MV-4-11 (cell line): ENCODE data around the gene SNRPD3.
"Not testable (repeated sequence)": the region's sequence is repeated elsewhere in the genome, so short reads cannot be mapped to it uniquely, and the experiment has no call there.

Experiments used
- DNase-seq: peaks from one replicate; lab custom pipeline; 2025; lab: John Stamatoyannopoulos, UW

SNRPD3 gene

DNA sequence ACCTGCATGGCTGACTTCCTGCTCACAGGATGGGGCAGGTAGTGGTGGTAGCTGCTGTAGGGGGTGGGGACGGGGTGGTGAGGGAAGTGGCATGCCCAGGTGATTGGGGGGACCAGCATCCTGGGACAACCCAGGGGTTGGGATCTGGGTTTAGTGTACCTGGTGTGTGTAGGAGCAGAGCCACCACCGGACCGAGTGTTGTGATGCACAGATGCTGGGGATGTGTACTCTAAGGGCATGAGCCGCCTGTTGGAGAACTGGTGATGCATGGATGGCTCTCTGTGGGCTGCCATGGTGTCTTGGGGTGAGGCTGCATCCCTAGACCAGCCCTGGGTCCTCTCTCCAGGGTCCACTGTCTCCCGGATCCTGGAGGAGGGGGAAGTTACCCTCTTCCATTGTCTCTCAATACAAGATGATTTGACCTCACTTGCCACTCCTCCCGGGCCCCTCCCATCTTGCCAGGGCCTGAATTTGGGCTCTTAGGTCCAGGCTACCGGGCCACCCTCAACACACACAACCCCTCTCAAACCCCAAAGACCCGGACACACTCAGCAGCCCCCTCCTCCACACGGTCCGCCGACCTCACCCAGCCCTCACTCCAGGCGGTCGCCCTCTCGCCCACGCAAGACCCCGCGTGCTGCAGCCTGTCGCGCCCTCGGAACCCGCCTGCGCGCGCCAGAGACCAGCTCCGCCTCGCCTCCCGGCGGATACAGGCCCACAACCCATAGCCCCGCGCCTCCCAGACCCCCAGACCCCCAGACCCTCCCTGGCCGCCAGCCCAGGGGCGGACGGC is 36.5 kb downstream of the SNRPD3 start:
- no peak for DNase-seq

DNA sequence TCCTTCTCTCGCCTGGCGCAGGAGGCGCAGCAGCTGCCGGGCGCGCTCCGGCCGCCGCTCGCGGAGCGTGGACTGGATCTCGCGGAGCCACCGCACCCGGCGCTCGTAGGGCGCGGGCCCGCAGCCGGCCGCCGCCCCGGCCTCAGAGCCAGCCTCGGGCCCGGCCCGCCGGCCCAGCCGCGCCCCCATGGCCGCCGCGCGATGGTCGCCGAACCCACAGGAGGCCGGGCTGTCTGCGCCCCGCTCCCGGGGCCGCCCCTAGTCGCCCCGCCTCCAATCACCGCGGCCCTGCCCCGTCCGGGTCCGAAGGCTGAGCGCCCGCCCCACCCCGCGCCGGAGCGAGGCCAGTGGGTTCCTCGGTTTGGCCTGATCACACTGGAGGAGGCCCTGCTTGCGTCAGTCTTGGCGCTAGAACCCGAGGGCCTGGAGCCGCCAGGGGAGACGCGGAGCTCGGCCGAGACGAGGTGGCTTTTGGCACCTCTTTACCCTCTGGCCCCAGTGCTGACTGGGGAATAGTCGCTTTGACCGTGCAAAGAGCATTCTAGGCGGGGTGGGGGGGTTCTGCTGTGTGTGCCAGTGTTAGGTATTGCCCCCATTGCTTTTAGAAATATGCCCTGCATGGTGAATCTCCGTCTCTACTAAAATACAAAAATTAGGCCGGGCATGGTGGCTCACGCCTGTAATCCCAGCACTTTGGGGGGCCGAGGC is 37.2 kb downstream of the SNRPD3 start, which contains the start of gene LRRC75B:
Gene LRRC75B (minus strand): TSS at position 223 of the 708 bp plus-strand sequence. CDS start 34 bp downstream, at position 189.
- peak; percentile 68 for DNase-seq

DNA sequence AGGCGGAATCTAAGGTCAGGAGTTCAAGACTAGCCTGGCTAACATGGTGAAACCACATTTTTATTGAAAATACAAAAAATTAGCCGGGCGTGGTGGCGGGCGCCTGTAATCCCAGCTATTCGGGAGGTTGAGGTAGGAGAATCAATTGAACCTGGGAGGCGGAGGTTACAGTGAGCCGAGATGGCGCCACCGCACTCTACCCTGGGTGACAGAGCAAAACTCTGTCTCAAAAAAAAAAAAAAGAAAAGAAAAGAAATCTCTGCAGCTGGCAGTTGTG is 37.7 kb downstream of the SNRPD3 start:
- not testable (repeated sequence) for DNase-seq

DNA sequence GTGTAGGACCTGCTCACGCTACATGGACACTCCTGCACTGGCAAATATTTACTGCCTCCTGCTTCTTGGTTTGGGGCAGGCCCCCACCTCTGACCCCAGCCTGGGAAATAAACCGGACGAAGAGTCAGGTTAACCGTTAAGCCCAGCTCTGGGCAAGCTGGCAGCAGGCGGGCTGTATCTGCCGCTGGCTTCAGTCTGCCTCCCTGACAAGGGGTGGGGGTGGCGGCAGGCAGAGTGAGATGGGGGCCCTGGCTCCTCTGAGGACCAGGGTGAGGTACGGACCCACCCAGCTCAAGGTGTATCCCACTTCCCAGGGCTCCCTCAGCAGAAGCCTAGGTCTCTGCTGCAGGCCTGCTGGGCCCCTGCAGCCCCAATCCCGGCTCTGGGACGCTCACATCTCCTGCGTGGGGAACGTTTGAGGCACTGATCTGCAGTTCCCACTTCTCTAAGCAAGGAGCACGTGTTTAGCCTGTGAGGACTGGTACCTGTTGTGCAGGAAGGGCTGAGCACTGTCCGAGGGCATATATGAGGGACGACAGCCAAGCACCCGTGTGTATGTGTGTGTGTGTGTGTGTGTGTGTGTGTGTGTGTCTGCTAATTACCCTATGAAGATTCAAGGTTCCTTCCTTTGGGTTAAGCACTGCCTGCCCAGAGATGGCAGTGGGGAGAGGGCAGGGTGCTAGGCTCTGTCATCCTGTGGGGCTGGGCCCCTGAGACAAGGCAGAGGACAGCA is 38.2 kb downstream of the SNRPD3 start:
- DNase-seq = peak; percentile 14

DNA sequence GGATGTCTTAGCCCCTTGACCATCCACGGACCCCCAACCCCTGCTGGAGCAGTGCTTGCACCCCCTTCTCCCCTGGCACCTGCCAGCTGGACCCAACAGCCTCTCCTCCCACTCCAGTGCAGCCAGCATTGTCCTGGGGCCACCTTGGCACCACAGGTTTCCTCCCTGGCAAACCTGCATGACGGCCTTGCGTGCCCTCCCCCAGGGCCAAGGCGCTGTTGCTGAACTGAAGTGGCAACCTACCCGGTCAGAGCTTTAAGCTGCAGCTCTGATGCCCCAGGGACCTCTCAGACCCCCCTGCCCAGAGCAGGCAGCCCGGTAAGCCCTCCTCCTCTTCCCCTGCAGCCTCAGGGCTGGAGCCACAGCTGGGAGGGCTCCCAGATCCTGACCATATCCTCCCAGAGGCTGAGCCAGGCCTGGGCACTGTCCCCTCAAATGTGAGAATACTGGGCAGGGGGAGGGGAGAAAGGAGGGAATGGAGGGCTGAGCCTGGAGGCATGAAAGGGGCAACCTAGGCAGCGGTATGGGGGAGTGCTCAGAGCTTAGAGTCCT is 38.8 kb downstream of the SNRPD3 start:
- DNase-seq = no peak

DNA sequence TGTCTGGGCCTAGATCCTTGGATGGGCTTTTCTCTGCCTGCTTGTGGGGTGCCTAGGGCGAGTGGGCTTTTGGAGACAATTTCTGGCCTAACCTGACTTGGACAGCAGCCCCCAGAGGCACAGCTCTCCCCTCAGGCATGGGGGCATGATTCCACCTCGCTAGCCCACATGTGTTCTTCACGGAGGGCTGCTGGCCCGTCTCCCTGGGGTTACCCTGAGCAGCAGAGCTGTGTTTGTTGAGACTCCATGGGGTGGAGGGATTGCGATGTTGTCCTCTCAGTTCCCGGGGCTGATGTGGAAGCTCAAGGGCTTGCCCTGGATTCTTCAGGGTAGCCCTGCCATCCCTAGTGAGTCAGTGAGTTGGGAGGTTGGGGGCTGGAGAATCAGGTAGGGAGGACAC is 39.4 kb downstream of the SNRPD3 start:
- no peak for DNase-seq

DNA sequence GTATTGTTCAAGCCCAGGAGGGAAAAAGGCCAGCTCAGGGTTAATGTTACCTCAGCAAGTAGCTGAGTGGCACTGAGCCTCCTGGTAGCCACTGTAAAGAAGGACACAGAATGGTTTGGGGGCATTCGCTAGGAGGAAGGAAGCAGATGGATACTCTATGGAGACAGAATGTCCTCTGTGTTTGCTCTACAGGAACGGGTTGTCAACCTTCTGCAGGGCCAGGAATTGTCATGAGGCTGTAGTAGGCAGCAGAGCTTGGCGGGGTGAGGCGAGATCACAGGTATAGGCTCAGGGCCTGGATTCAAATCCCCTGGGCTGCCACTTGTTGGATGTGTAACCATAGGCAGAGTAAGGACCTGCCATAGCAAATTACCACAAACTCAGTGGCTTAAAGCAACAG is 40.1 kb downstream of the SNRPD3 start:
- DNase-seq = no peak

DNA sequence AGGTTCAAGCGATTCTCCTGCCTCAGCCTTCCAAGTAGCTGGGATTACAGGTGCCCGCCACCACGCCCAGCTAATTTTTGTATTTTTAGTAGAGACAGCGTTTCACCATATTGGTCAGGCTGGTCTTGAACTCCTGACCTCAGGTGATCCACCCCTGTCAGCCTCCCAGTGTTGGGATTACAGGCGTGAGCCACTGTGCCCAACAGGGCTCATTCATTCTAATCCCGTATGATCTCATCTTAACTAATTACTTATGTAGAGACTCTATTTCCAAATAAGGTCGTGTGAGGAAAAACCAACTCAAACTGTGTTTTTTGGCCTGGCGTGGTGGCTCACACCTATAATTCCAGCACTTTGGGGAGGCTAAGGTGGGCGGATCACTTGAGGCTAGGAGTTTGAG is 41.3 kb downstream of the SNRPD3 start:
- DNase-seq = not testable (repeated sequence)

DNA sequence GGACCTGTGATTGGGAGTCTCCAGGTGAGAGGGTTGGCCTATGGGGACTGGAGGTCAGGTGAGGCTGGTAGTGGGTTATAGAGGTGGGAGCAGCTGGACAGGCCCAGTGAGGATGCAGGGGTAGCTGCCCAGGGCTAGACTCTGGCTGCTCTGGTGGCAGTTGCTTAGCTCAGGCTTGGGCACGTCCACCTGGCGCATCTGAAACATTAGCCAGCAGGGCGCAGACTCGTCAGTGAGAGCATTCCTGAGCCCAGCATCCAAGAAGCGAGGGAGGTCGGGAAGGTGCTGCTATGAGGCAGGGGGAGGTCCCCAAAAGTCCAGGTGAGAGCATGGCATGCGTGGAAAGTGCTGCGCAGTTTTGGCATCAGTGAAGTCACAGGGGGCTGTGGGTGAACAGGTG is 43.7 kb downstream of the SNRPD3 start:
- DNase-seq = no peak

DNA sequence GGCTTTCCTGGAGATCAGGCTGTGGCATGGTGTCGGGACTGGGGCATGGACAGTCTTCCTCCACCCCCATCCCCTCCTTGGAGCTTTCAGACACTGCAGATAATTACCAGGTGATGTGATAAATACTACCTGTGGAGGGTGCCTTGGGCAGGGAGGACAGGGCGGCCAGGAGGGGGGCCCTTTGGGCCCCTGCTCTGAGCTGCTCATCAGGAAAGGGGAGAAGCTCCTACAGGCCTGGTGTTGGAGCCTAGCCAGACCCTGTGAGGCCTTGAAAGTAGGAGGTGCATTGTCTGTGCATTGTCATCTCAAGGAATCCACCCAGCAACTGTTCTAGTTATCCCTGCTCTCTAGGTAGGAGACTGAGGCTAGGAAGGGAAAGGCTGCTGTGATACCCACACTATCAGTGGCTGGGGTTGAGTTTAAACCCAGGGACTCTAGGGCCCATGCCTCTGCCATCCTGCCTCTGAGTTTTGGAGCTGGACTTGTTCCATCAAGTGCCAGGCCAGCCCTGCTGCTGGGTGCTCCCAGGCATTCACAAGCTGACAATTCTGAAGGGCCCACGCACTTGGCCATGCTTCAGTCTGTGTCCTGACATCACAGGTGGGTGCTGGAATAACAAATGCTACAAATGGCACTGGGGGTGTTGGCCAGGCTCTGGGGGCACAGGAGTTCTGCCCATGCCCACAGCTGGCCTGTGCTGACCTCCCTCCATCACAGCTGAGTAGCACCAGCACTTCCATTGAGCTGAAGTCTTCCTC is 44.3 kb downstream of the SNRPD3 start:
- DNase-seq = not testable (repeated sequence)

DNA sequence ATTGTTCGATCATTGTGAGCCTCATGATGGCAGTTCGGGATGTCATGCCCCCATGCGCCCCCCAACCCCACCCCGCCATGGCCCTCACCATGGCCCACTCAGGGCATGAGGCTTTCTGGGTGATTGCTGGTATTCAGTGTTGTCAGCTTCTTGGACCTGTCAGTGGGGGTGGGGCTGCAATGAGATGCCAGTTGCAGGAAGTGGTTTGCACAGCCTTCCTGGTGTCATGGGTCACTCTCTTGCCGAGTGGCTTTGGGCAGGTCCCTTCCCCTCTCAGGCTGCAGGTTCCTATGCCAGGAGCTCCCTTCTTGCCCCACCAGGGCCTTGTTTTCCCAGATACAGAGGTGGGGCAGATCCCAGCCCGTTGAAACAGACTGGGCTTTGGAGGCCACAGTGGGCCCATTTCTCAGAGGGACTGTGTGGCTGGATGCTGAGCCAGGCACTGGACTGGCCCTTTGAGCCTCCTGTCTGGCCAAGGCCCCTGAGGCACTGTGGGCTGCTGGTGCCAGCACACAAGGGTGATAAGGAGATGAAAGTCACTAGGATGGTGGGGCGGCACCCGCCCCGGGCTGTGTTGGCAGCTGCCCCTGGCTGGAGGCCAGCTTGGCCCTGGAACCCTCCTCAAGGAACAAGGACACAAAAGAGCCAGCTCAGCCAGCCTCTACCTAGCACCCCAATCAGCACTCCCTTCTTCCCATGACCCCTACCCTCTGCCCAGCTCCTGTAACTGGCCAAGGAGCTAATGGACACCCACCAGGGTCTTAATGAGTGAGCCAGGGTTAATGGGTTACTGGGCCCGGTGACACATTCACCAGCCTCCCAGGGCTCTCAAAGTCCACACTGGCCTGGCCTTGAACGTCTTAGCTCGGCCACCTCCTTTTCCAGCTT is 45.7 kb downstream of the SNRPD3 start:
- DNase-seq = peak; percentile 73

DNA sequence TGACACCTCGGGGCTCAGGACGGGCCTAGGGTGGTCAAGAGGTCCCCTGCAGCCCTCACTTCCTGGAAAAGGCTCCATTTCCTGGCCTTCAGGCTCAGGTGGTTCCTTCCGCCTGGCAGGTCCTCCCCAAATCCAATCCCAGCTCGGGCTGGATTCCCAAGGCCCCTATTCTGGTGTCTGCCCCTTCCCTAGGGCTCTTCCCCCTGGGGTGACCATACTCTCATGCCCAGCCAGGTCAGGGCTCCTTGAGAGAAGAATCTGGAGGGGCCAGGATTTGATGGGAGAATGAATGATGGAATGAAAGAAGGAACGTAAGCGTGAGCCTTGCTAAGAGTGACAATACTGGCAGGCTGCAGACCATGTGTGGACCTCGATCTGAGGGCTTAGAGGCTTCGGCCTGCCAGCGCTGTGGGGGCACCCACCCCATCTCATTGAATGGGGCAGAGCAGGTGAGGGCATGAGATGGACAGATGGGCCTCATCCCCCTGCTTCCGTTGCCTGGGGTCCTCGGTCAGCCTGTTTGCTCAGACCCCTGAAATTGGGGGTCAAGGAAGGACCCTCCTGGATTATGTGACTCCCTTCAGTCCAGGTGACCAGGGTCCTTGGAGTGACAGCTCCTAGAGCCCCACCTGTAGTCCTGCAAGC is 46.4 kb downstream of the SNRPD3 start:
- not testable (repeated sequence) for DNase-seq

DNA sequence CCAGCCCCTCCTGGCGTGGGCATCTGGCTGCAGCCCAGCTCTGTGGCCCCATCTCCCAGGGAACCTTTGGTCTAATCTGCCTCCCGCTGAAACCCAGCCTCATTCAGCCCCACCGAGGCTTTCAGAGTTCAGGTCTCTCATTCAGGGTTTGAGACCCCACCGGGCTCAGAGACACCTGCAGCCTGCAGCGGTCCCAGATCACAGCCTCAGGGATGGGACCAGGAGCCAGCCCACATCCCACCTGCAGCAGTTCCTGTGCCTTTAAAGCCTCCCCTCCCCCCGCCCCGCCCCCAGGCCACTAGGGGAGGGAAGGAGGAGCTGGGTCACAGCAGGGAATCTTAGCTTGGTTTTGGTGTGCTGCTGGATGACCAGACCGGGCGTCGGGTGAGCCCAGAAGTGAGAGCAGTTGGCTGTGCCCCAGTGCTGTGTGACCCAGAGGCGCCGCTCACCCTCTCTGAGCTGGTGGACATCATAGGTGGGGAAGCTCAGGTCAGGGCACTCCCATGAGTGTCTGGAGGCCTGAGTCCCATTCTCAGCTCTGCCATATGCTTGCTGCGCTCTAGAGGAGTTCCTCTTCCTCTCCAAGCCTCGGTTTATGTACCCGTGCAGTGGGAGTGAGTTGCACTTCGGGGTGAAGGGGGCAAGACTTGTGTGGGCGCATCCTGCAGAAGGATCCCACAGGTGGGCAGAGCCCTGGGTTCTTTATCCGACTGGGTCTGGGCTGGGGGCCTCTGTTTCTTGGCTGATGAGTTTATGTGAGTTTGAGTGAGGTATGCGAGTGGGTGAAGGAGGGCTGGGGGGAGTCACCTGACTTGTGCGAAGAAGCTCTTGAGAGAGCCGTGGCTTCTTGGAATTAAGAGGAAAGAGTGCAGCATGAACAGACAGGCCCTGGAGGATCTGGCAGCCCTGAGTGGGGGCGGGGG is 47.3 kb downstream of the SNRPD3 start, which contains the start of gene GGT1:
Gene GGT1 (plus strand): TSS at position 347 of the 923 bp plus-strand sequence. CDS start 7,889 bp downstream, outside the sequence.
- DNase-seq = peak; percentile 36

DNA sequence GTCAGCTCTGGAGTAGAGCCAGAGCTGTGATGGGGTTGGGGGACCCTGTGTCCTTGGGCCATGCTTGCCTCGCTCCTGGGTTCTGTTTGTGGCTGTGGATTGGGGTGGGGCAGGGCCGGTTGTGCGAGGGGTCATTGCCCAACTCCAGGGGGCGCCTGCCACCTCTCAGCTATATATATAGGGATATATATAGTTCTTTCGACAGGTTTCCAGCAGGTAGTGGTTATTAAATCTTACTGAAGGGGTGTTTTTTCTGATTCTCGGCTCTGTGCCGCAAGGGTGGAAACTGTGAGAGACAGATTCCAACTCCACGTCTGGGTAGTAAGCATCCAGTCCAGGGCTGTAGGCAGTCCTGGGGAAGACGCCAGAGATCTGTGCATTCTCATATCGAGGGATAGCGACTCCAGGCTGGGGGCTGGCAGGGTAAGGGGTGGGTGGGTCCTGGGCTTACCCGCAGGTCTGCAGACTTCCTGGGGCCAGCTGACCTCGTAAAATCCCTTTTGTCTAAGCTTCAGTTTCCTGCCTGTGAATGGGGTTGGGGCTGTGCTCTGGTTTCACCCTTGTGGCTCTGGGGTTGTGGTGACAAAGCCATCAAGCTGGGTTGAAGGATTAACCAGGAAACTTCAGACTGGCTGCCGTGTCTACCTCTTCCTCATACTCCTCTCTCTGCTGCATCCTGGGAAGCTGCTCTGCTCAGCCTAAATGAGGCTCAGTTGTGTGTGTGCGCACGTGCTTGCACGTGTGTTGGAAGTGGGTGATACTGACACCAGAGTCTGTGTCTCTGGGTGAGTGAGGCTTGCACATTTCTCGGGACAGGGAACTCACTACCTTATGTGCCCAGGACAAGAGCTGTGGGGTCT is 48.2 kb downstream of the SNRPD3 start:
- DNase-seq = peak; percentile 91

DNA sequence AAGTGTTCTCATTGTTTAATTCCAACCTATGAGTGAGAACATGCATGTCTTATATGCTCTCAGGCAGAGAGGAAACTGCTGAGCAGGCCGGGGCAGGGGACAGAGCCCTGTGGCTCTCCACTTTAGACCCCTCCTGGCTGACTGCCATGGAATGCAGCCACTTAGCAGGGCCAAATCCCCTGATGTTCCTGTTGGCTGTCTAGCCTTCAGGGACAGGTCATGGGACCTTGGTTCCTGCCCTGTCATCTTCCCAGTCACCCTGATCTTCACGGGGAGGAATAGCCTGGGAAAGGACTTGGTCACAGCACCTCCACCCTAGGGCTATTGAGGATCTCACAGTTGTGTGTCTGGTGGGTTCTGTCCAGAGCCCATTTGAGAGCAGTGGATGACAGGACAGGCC is 50.5 kb downstream of the SNRPD3 start:
- DNase-seq = not testable (repeated sequence)

DNA sequence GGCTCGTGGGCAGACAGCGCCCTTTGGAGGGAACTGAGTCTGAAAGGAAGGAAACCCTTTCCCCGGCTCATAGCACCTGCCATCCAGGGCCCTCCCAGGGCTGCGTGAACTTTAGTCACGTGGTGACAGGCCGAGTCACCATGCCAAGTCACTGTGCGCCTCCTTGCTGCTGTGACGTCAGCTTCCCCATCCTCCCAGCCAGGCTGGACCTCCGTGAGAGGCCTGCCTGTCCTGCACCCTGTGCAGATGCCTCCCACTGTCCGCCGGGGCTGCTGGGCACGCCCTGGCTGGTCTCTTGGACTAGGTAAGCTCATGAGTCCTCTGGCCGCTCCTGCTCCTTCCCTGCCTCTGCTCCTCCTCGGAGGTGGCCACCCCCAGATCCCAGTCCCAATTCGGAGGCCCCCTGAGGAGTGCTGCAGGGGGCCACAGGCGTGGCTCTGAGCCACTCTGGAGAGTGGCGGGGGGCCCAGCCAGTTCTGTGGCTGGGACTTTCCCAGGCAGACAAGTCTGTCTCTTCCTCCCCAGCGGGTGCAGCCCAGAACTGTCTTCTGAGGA is 51.7 kb downstream of the SNRPD3 start:
- peak; percentile 65 for DNase-seq

DNA sequence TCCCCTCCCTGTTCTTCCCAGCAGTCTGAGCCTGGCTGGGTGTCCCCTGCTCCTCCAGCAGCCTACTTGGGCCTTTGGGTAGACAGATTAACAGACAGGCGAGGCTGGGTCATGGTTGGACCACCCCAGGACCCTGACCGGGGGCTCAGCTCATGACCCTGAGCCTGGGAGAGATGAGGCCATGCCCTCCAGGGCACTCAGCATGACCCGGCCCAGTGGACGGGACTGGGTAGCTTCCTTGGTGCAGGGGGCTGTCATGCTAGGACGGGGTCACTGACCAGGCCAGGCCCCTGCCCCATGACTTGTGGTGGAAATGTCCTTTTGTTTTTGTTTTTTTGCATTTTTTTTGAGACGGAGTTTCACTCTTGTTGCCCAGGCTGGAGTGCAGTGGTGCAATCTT is 52.5 kb downstream of the SNRPD3 start:
- not testable (repeated sequence) for DNase-seq

DNA sequence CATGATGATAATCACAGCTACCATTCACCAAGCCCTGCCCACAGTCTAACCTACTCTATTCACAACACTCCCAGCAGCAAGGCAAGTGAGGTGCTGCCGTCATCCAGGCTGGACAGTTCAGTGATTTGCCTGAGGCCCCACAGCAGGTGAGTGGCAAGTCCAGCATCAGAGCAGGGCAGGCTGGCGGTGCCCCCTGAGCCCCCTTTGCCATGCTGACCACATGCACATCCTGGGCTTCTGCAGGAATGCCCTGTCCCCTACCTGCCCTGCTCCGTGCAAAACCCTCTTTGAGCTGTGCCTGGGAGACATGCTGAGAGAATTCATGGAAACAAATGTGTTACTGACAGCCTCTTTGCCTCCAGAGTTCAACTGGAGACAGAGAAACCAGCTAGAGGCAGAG is 54.1 kb downstream of the SNRPD3 start:
- not testable (repeated sequence) for DNase-seq
